Neural crest cell (in vitro differentiated cells): ENCODE data around the gene DYNC2H1. TPM values are rescaled to one million over a fixed set of nuclear protein-coding genes. Genes with fewer than 3 reads are reported as not detected.
A peak's percentile ranks its signal among the peaks of the same experiment; 100 is the strongest.

Experiments used
- DNase-seq: peaks from one replicate; pipeline ENCODE4 v3.0.0; 2021; ENCODE audit warnings: low read depth, mixed read lengths, low spot score
- H3K27ac Mint-ChIP-seq: one replicate; pipeline ENCODE4 v1.8.0; 2021; ENCODE audit warnings: mild to moderate bottlenecking, mixed read lengths; ENCODE audit not compliant: unreplicated experiment
- H3K27me3 Mint-ChIP-seq: 2 replicates; pipeline ENCODE4 v1.8.0; 2021; ENCODE audit warnings: low read depth, mild to moderate bottlenecking, mixed read lengths
- H3K36me3 Mint-ChIP-seq: 2 replicates; pipeline ENCODE4 v1.8.0; 2021; ENCODE audit warnings: low read depth, mild to moderate bottlenecking, mixed read lengths
- H3K4me1 Mint-ChIP-seq: 2 replicates; pipeline ENCODE4 v1.8.0; 2021; ENCODE audit warnings: mixed read lengths
- H3K4me3 Mint-ChIP-seq: one replicate; pipeline ENCODE4 v1.8.0; 2021; ENCODE audit warnings: mild to moderate bottlenecking, mixed read lengths
- H3K9me3 Mint-ChIP-seq: 2 replicates; pipeline ENCODE4 v1.8.0; 2021; ENCODE audit warnings: mixed read lengths
- CTCF ChIP-seq: fragments of 200-600 bp; sonication (generic); conservative IDR thresholded peaks from 2 replicates; pipeline ENCODE4 v1.5.0; 2021; ENCODE audit warnings: antibody characterized with exemption, mild to moderate bottlenecking
- total RNA-seq: library from RNA; stranded (reverse); gene quantifications from 2 replicates; pipeline ENCODE4 v1.2.1, GENCODE V29; 2021

Gene DYNC2H1
- total RNA-seq, 1 donor from 2014 or later = 20.4 TPM

GRCh38 chr11:103085758-103086365 lies 23.4 kb upstream of the DYNC2H1 start:
- Mint-ChIP-seq H3K27ac (no peak overlapping the region), H3K9me3 (no peaks in the 10 kb centered on the region), H3K36me3 (peaks cover 2% of the 10 kb centered on the region), H3K4me1 (peaks cover 14% of the 10 kb centered on the region), H3K4me3 (no peak overlapping the region), H3K27me3 (no peaks in the 10 kb centered on the region)
- no peak for DNase-seq
- no peak for TF ChIP-seq CTCF

- no peak for DNase-seq
- no peak for TF ChIP-seq CTCF
- H3K9me3 Mint-ChIP-seq = no peaks in the 10 kb centered on the region
- no peak overlapping the region for H3K4me3 Mint-ChIP-seq
- H3K27me3 Mint-ChIP-seq = no peaks in the 10 kb centered on the region
- H3K4me1 Mint-ChIP-seq = peaks cover 18% of the 10 kb centered on the region
- no peak overlapping the region for H3K27ac Mint-ChIP-seq
- H3K36me3 Mint-ChIP-seq = peaks cover 2% of the 10 kb centered on the region
Observed at GRCh38 chr11:103086461-103086860, 22.8 kb upstream of the DYNC2H1 start.

GRCh38 chr11:103091064-103091800 lies 18.0 kb upstream of the DYNC2H1 start:
- peaks cover 2% of the 10 kb centered on the region for H3K36me3 Mint-ChIP-seq
- peak; percentile 9 for DNase-seq
- peak overlapping the region; percentile 96 for H3K4me3 Mint-ChIP-seq
- peaks cover 24% of the 10 kb centered on the region for H3K4me1 Mint-ChIP-seq
- peak overlapping the region; percentile 81 for H3K27ac Mint-ChIP-seq
- no peaks in the 10 kb centered on the region for H3K9me3 Mint-ChIP-seq
- no peak for TF ChIP-seq CTCF
- peaks cover 33% of the 10 kb centered on the region for H3K27me3 Mint-ChIP-seq

GRCh38 chr11:103091801-103092524 lies 17.3 kb upstream of the DYNC2H1 start, which contains the start of gene DCUN1D5:
Gene DCUN1D5 (minus strand): TSS chr11:103092160. CDS start chr11:103091872, 288 bp downstream.
- Mint-ChIP-seq H3K9me3 (no peaks in the 10 kb centered on the region), H3K36me3 (no peaks in the 10 kb centered on the region), H3K27me3 (peaks cover 40% of the 10 kb centered on the region), H3K27ac (peak within 1 kb of the TSS; percentile 90), H3K4me1 (peaks cover 24% of the 10 kb centered on the region), H3K4me3 (peak within 1 kb of the TSS; percentile 96)
- peak; percentile 95 for DNase-seq
- no peak for TF ChIP-seq CTCF

- DNase-seq = no peak
- Mint-ChIP-seq H3K36me3 (no peaks in the 10 kb centered on the region), H3K4me3 (no peak overlapping the region), H3K4me1 (peaks cover 4% of the 10 kb centered on the region), H3K27ac (no peak overlapping the region), H3K9me3 (no peaks in the 10 kb centered on the region), H3K27me3 (peaks cover 64% of the 10 kb centered on the region)
- TF ChIP-seq CTCF = no peak
Observed at GRCh38 chr11:103097279-103097678, 11.9 kb upstream of the DYNC2H1 start.
